Endodermal cell (in vitro differentiated cells): Measurements from ENCODE around the gene FAM53C. TPM values are rescaled to one million over a fixed set of nuclear protein-coding genes. Genes with fewer than 3 reads are reported as not detected.

Experiments
- DNase-seq: peaks from one replicate; pipeline ENCODE4 v3.0.0-alpha.2; 2017
- H3K27ac ChIP-seq: 2 replicates; pipeline ENCODE4 v1.5.1; 2013; ENCODE audit warnings: mild to moderate bottlenecking, low read depth, low read length, moderate library complexity
- H3K27me3 ChIP-seq: 2 replicates; pipeline ENCODE4 v1.6.1; 2013; ENCODE audit warnings: mild to moderate bottlenecking, low read length, moderate library complexity; ENCODE audit not compliant: insufficient read depth, control insufficient read depth, poor library complexity, severe bottlenecking
- H3K36me3 ChIP-seq: 2 replicates; pipeline ENCODE4 v1.7.0; 2013; ENCODE audit warnings: mild to moderate bottlenecking, low read length, moderate library complexity; ENCODE audit not compliant: control insufficient read depth, insufficient read depth
- H3K4me1 ChIP-seq: one replicate; pipeline ENCODE4 v1.7.0; 2013; ENCODE audit warnings: low read length; ENCODE audit not compliant: control insufficient read depth, insufficient read depth
- H3K4me3 ChIP-seq: 2 replicates; pipeline ENCODE4 v1.5.1; 2013; ENCODE audit warnings: mild to moderate bottlenecking, low read length, moderate library complexity
- H3K9ac ChIP-seq: 2 replicates; pipeline ENCODE4 v1.6.1; 2013; ENCODE audit warnings: mild to moderate bottlenecking, low read length, moderate library complexity; ENCODE audit not compliant: poor library complexity, severe bottlenecking; ENCODE audit errors: extremely low read depth
- H3K9me3 ChIP-seq: 2 replicates; pipeline ENCODE4 v1.6.1; 2013; ENCODE audit warnings: mild to moderate bottlenecking, low read length, moderate library complexity; ENCODE audit not compliant: control insufficient read depth
- H3K27ac Mint-ChIP-seq: 2 replicates; pipeline ENCODE4 v1.8.0; 2020; ENCODE audit warnings: mixed read lengths
- H3K27me3 Mint-ChIP-seq: 2 replicates; pipeline ENCODE4 v1.8.0; 2021; ENCODE audit warnings: mild to moderate bottlenecking, mixed read lengths; ENCODE audit not compliant: insufficient read depth
- H3K36me3 Mint-ChIP-seq: 2 replicates; pipeline ENCODE4 v1.8.0; 2020; ENCODE audit warnings: low read depth, mixed read lengths
- H3K4me1 Mint-ChIP-seq: 2 replicates; pipeline ENCODE4 v1.8.0; 2020; ENCODE audit warnings: mixed read lengths
- H3K4me3 Mint-ChIP-seq: 2 replicates; pipeline ENCODE4 v1.8.0; 2020; ENCODE audit warnings: mild to moderate bottlenecking, moderate library complexity, mixed read lengths
- H3K9me3 Mint-ChIP-seq: 2 replicates; pipeline ENCODE4 v1.8.0; 2020; ENCODE audit warnings: mild to moderate bottlenecking, mixed read lengths
- WGBS, 2 experiments: methylation state at CpG; one replicate each; pipeline versions ENCODE4 v1.1.5 to v1.1.7; 2013; ENCODE audit warnings: missing lambda C conversion rate in 2 of 2, mixed read lengths in 1 of 2; ENCODE audit not compliant: insufficient coverage in 1 of 2, insufficient read length in 1 of 2; 5-methylcytosine and 5-hydroxymethylcytosine counted together
- total RNA-seq, 2 donors: library from RNA; stranded (reverse); fragmentation: NEBNext Ultra II Directional in 1 of 2; extraction: Animal tissue kit (Norgen Biotek cat#: 25700) in 1 of 2; gene quantifications; 2 replicates in 1 of 2; 3 replicates in 1 of 2; pipeline ENCODE4 v1.2.1, GENCODE V29; 2021
- TF ChIP-seq, protein P1 (sequence below): fragments of 200-600 bp; sonication (generic); conservative IDR thresholded peaks from 2 replicates; pipeline ENCODE4 v1.5.0; 2021; ENCODE audit warnings: antibody characterized with exemption, mild to moderate bottlenecking

Gene FAM53C
- total RNA-seq, 2 donors from 2014 or later, result 41.6 to 46.4 TPM

DNA sequence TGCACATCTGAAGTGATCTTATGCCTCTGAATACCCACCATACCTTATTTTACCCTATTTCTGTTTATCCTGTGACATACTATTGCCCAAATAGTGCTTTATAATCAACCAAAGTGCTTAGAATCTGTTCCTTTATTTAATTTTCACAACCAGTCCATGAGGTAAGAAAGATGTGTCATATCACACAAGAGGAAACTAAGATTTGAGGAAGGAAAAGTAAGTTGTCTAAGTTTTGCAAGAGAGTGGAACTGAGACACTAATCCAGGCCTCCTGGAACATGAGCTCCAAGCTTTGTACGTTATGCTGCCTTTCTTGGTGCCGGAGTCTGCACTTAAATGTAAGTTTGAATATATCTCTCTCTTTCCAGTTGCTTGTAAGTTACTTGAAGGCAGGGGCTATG is 31.6 kb downstream of the FAM53C start:
- H3K4me1 ChIP-seq, result no peaks in the 10 kb centered on the region
- peaks cover 6% of the 10 kb centered on the region for H3K36me3 Mint-ChIP-seq
- TF ChIP-seq, protein P1, sequence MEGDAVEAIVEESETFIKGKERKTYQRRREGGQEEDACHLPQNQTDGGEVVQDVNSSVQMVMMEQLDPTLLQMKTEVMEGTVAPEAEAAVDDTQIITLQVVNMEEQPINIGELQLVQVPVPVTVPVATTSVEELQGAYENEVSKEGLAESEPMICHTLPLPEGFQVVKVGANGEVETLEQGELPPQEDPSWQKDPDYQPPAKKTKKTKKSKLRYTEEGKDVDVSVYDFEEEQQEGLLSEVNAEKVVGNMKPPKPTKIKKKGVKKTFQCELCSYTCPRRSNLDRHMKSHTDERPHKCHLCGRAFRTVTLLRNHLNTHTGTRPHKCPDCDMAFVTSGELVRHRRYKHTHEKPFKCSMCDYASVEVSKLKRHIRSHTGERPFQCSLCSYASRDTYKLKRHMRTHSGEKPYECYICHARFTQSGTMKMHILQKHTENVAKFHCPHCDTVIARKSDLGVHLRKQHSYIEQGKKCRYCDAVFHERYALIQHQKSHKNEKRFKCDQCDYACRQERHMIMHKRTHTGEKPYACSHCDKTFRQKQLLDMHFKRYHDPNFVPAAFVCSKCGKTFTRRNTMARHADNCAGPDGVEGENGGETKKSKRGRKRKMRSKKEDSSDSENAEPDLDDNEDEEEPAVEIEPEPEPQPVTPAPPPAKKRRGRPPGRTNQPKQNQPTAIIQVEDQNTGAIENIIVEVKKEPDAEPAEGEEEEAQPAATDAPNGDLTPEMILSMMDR, result no peak
- H3K4me3 Mint-ChIP-seq, result no peak overlapping the region
- H3K9ac ChIP-seq, result no peak overlapping the region
- no peak overlapping the region for H3K27ac Mint-ChIP-seq
- H3K27ac ChIP-seq, result no peak overlapping the region
- H3K4me1 Mint-ChIP-seq, result peaks cover 6% of the 10 kb centered on the region
- H3K4me3 ChIP-seq, result no peak overlapping the region
- H3K9me3 Mint-ChIP-seq, result no peaks in the 10 kb centered on the region
- no peaks in the 10 kb centered on the region for H3K27me3 Mint-ChIP-seq
- no peak for DNase-seq
- no peaks in the 10 kb centered on the region for H3K27me3 ChIP-seq
- peaks cover 17% of the 10 kb centered on the region for H3K36me3 ChIP-seq
- WGBS, 2 experiments, result 71 to 100% methylated on average over 1 to 2 of the region's 2 CpGs
- no peaks in the 10 kb centered on the region for H3K9me3 ChIP-seq

DNA sequence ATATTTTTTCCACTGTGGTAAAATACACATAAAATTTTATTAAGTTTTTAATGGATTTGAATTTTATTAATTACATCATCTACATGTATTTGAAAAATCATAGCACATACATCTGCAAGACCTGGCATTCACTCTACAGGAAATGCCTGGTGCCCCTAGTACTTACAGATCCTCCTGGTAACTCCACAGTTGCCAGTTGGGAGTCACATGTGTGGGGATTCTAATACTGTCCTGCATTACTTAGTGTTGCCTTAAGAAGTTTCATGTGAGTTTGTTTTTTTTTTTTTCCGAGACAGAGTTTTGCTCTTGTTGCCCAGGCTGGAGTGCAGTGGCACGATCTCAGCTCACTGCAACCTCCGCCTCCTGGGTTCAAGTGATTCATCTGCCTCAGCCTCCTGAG is 32.5 kb downstream of the FAM53C start:
- H3K27me3 Mint-ChIP-seq, result no peaks in the 10 kb centered on the region
- H3K27ac Mint-ChIP-seq, result no peak overlapping the region
- H3K4me3 Mint-ChIP-seq, result no peak overlapping the region
- 92 to 94% methylated on average over 2 to 3 of the region's 3 CpGs for WGBS, 2 experiments
- Histone ChIP-seq H3K4me1 (no peaks in the 10 kb centered on the region), H3K9ac (no peak overlapping the region), H3K4me3 (no peak overlapping the region), H3K27ac (no peak overlapping the region), H3K9me3 (no peaks in the 10 kb centered on the region), H3K36me3 (peaks cover 21% of the 10 kb centered on the region), H3K27me3 (no peaks in the 10 kb centered on the region)
- peaks cover 10% of the 10 kb centered on the region for H3K36me3 Mint-ChIP-seq
- H3K9me3 Mint-ChIP-seq, result no peaks in the 10 kb centered on the region
- peaks cover 6% of the 10 kb centered on the region for H3K4me1 Mint-ChIP-seq
- TF ChIP-seq, protein P1, result no peak
- no peak for DNase-seq

DNA sequence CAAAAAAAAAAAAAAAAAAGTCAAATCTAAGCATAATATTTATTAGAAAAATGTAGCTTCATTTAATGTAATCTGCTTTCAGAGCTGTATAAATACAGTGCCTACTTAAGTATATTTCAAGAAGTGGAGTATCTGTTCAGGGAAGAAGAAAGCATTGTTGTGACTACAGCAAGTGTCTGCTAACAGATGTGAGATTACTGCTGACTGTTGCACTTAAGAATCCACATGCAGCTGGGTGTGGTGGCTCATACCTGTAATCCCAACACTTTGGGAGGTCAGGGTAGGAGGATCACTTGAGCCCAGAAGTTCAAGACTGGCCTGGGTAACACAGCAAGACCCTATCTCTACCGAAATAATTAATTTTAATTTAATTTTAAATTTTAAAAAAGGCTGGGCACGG is 33.4 kb downstream of the FAM53C start:
- WGBS, 2 experiments, result 80 to 99% methylated on average over 1 to 2 of the region's 2 CpGs
- peaks cover 21% of the 10 kb centered on the region for H3K36me3 ChIP-seq
- no peak overlapping the region for H3K4me3 ChIP-seq
- TF ChIP-seq, protein P1, result no peak
- peaks cover 6% of the 10 kb centered on the region for H3K4me1 Mint-ChIP-seq
- H3K9ac ChIP-seq, result no peak overlapping the region
- H3K27ac ChIP-seq, result no peak overlapping the region
- no peaks in the 10 kb centered on the region for H3K27me3 ChIP-seq
- no peak overlapping the region for H3K27ac Mint-ChIP-seq
- H3K4me3 Mint-ChIP-seq, result no peak overlapping the region
- no peak for DNase-seq
- no peaks in the 10 kb centered on the region for H3K9me3 ChIP-seq
- no peaks in the 10 kb centered on the region for H3K4me1 ChIP-seq
- H3K9me3 Mint-ChIP-seq, result no peaks in the 10 kb centered on the region
- H3K36me3 Mint-ChIP-seq, result peaks cover 16% of the 10 kb centered on the region
- no peaks in the 10 kb centered on the region for H3K27me3 Mint-ChIP-seq
